HepG2 (cell line): ENCODE results near the gene WDR45B. TPM values are rescaled to one million over a fixed set of nuclear protein-coding genes. Genes with fewer than 3 reads are reported as not detected.

Source experiments
- ATRX ChIP-seq: sonication (generic); formaldehyde crosslinking; IDR thresholded peaks from 2 replicates; pipeline ENCODE4 v1.4.0; 2020; ENCODE audit warnings: missing genetic modification reagents, borderline replicate concordance
- FOXK2 ChIP-seq: fragments of 450-650 bp; IDR thresholded peaks from 2 replicates; pipeline ENCODE4 v1.6.1; 2016
- GLI4 ChIP-seq: sonication (generic); formaldehyde crosslinking; IDR thresholded peaks from 2 replicates; pipeline ENCODE4 v1.5.1; 2020; ENCODE audit warnings: missing genetic modification reagents, mild to moderate bottlenecking, moderate library complexity, borderline replicate concordance
- HNF4G ChIP-seq, 2 experiments: sonication (generic) in 1 of 2; formaldehyde crosslinking in 1 of 2; IDR thresholded peaks; 2 replicates each; pipeline versions ENCODE4 v1.4.0 to v1.6.1; 2011 to 2020; ENCODE audit warnings: borderline replicate concordance in 2 of 2, low read depth in 2 of 2, mild to moderate bottlenecking in 2 of 2, low read length in 1 of 2, missing genetic modification reagents in 1 of 2, moderate library complexity in 1 of 2
- KLF11 ChIP-seq: IDR thresholded peaks from 2 replicates; pipeline ENCODE4 v1.6.1; 2016; ENCODE audit warnings: missing compliant biosample characterization
- KLF15 ChIP-seq: sonication (generic); formaldehyde crosslinking; IDR thresholded peaks from 2 replicates; pipeline ENCODE4 v1.8.1; 2023; ENCODE audit warnings: borderline replicate concordance, mild to moderate bottlenecking, inconsistent platforms, missing genetic modification reagents, mixed read lengths
- KLF9 ChIP-seq: IDR thresholded peaks from 2 replicates; pipeline ENCODE4 v1.6.1; 2016; ENCODE audit warnings: low read depth
- MAZ ChIP-seq, 2 experiments: sonication (generic) in 1 of 2; formaldehyde crosslinking in 1 of 2; IDR thresholded peaks; 2 replicates each; pipeline versions ENCODE4 v1.5.0 to v1.6.1; 2012 to 2020; ENCODE audit warnings: low read depth in 2 of 2, mild to moderate bottlenecking in 2 of 2, borderline replicate concordance in 1 of 2, improper control_type of control experiment in 1 of 2, low read length in 1 of 2, missing genetic modification reagents in 1 of 2, moderate library complexity in 1 of 2
- MXD4 ChIP-seq: IDR thresholded peaks from 2 replicates; pipeline ENCODE4 v1.6.1; 2016; ENCODE audit warnings: mild to moderate bottlenecking, missing biosample characterization, missing genetic modification reagents
- NCOA1 ChIP-seq: sonication (generic); formaldehyde crosslinking; IDR thresholded peaks from 2 replicates; pipeline ENCODE4 v1.9.0; 2021; ENCODE audit warnings: missing genetic modification reagents
- NONO ChIP-seq, 2 experiments: fragments of 450-650 bp in 1 of 2; sonication (generic) in 1 of 2; formaldehyde crosslinking in 1 of 2; IDR thresholded peaks in 1 of 2; conservative IDR thresholded peaks in 1 of 2; 2 replicates each; pipeline versions ENCODE4 v1.6.1 to v1.8.0; 2017 to 2022; ENCODE audit warnings: mild to moderate bottlenecking in 1 of 2, missing genetic modification reagents in 1 of 2, moderate library complexity in 1 of 2
- PITX1 ChIP-seq: sonication (generic); formaldehyde crosslinking; IDR thresholded peaks from 2 replicates; pipeline ENCODE4 v1.5.1; 2020; ENCODE audit warnings: mild to moderate bottlenecking, missing genetic modification reagents
- SP1 ChIP-seq, 2 experiments: fragments of 450-650 bp in 1 of 2; sonication (generic) in 1 of 2; formaldehyde crosslinking in 1 of 2; IDR thresholded peaks; 2 replicates each; pipeline versions ENCODE4 v1.4.0 to v1.6.1; 2016 to 2020; ENCODE audit warnings: missing genetic modification reagents in 1 of 2
- SP2 ChIP-seq: sonication (generic); formaldehyde crosslinking; IDR thresholded peaks from 2 replicates; pipeline ENCODE4 v1.5.1; 2020; ENCODE audit warnings: mild to moderate bottlenecking, missing genetic modification reagents
- SP5 ChIP-seq: IDR thresholded peaks from 2 replicates; pipeline ENCODE4 v1.6.1; 2016; ENCODE audit warnings: low read depth, borderline replicate concordance
- ZHX2 ChIP-seq, 2 experiments: sonication (generic) in 1 of 2; formaldehyde crosslinking in 1 of 2; IDR thresholded peaks; 2 replicates each; pipeline versions ENCODE4 v1.6.1 to v1.9.0; 2014 to 2022; ENCODE audit warnings: antibody characterized with exemption in 1 of 2, borderline replicate concordance in 1 of 2, inconsistent platforms in 1 of 2, low read depth in 1 of 2, missing genetic modification reagents in 1 of 2
- ZMAT5 ChIP-seq: sonication (generic); formaldehyde crosslinking; IDR thresholded peaks from 2 replicates; pipeline ENCODE4 v1.5.0; 2020; ENCODE audit warnings: mild to moderate bottlenecking, low read depth, missing genetic modification reagents, borderline replicate concordance
- ZNF253 ChIP-seq: sonication (generic); formaldehyde crosslinking; IDR thresholded peaks from 2 replicates; pipeline ENCODE4 v1.8.0; 2022; ENCODE audit warnings: mild to moderate bottlenecking, missing genetic modification reagents, borderline replicate concordance
- ZNF841 ChIP-seq: sonication (generic); formaldehyde crosslinking; IDR thresholded peaks from 2 replicates; pipeline ENCODE4 v1.8.1; 2023; ENCODE audit warnings: missing genetic modification reagents, borderline replicate concordance
- polyA plus RNA-seq, 8 experiments: library from polyadenylated mRNA; depleted of rRNA in 3 of 8; stranded (reverse) in 7 of 8; unstranded in 1 of 8; fragments of >200 nt; fragmentation: Illumina TruSeq in 4 of 8; extraction: Trizol in 4 of 8; gene quantifications; 2 replicates each; pipeline versions ENCODE4 v1.2.1 to v1.2.3, GENCODE V29; 2011 to 2016; ENCODE audit warnings: low read depth in 4 of 8, missing spikeins in 1 of 8, mixed read lengths in 1 of 8; ENCODE audit not compliant: insufficient read depth in 1 of 8
- total RNA-seq, 5 experiments: library from RNA; depleted of rRNA; stranded (reverse); fragments of >200 nt; fragmentation: Illumina TruSeq; extraction: Trizol; gene quantifications; 2 replicates each; pipeline ENCODE4 v1.2.3, GENCODE V29; 2016; ENCODE audit warnings: low read depth in 1 of 5
- TF ChIP-seq, protein P1 (sequence below): sonication (generic); formaldehyde crosslinking; conservative IDR thresholded peaks from 2 replicates; pipeline ENCODE4 v1.8.0; 2022; ENCODE audit warnings: low read depth, missing genetic modification reagents

Gene WDR45B
- total and polyA plus RNA-seq, 2 of the 13 experiments (the other 11 are each of a cell fraction or from before 2014, with no cell fraction given): 86.2 to 155 TPM

GRCh38 chr17:82647593-82648164, 565 bp downstream of the WDR45B start (continued):
- TF ChIP-seq GLI4 (CRISPR knock-in tag): no peak; the same call in 1 of the 2 replicates
- TF ChIP-seq SP1 (IDR thresholded peaks at IDR 0.05): no peak
- 0 out of 2 replicates have a peak, but pooled peaks have one; percentile 38 for TF ChIP-seq SP1 (CRISPR knock-in tag; IDR thresholded peaks at IDR 0.05)
- TF ChIP-seq FOXK2: no peak
- TF ChIP-seq KLF9 (CRISPR knock-in tag): peak; percentile 95
- 0 out of 2 replicates have a peak, but pooled peaks have one; percentile 23 for TF ChIP-seq MAZ (IDR thresholded peaks at IDR 0.05; ENCODE audit: borderline replicate concordance, low read depth, low read length)
- TF ChIP-seq MAZ (CRISPR knock-in tag; IDR thresholded peaks at IDR 0.05; ENCODE audit: low read depth): no peak
- TF ChIP-seq, protein P1, sequence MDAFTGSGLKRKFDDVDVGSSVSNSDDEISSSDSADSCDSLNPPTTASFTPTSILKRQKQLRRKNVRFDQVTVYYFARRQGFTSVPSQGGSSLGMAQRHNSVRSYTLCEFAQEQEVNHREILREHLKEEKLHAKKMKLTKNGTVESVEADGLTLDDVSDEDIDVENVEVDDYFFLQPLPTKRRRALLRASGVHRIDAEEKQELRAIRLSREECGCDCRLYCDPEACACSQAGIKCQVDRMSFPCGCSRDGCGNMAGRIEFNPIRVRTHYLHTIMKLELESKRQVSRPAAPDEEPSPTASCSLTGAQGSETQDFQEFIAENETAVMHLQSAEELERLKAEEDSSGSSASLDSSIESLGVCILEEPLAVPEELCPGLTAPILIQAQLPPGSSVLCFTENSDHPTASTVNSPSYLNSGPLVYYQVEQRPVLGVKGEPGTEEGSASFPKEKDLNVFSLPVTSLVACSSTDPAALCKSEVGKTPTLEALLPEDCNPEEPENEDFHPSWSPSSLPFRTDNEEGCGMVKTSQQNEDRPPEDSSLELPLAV (CRISPR knock-in tag): no peak
- no peak for TF ChIP-seq ZHX2 (IDR thresholded peaks at IDR 0.05; ENCODE audit: low read depth)
- peak; percentile 32; the same call in 1 of the 2 replicates for TF ChIP-seq ZHX2 (CRISPR knock-in tag; IDR thresholded peaks at IDR 0.05; ENCODE audit: borderline replicate concordance)
- TF ChIP-seq SP2 (CRISPR knock-in tag): no peak
- TF ChIP-seq NCOA1 (CRISPR knock-in tag): 0 out of 2 replicates have a peak, but pooled peaks have one; percentile 60
- TF ChIP-seq HNF4G (IDR thresholded peaks at IDR 0.05; ENCODE audit: borderline replicate concordance, low read depth, low read length): no peak
- 0 out of 2 replicates have a peak, but pooled peaks have one; percentile 40 for TF ChIP-seq HNF4G (CRISPR knock-in tag; IDR thresholded peaks at IDR 0.05; ENCODE audit: borderline replicate concordance, low read depth)
- TF ChIP-seq NONO (IDR thresholded peaks at IDR 0.05): no peak
- TF ChIP-seq NONO (CRISPR knock-in tag; conservative IDR thresholded peaks at IDR 0.05): no peak
- no peak for TF ChIP-seq ZMAT5 (CRISPR knock-in tag)
- 0 out of 2 replicates have a peak, but pooled peaks have one; percentile 18 for TF ChIP-seq SP5
- no peak for TF ChIP-seq MXD4 (CRISPR knock-in tag)
- no peak for TF ChIP-seq KLF11
- peak; percentile 29; the same call in 1 of the 2 replicates for TF ChIP-seq PITX1 (CRISPR knock-in tag)
- TF ChIP-seq ZNF841 (CRISPR knock-in tag): peak; percentile 70; the same call in 1 of the 2 replicates
- peak; percentile 66; the same call in 1 of the 2 replicates for TF ChIP-seq ZNF253 (CRISPR knock-in tag)
- no peak for TF ChIP-seq KLF15 (CRISPR knock-in tag)
- TF ChIP-seq ATRX (CRISPR knock-in tag): no peak
